Superior temporal gyrus (tissue), 1 donor: ENCODE results near the gene ZNF70.

Source experiments
- DNase-seq: peaks from one replicate; pipeline ENCODE4 v3.0.0-alpha.2; 2016; ENCODE audit errors: extremely low spot score

The ZNF70 gene

DNA sequence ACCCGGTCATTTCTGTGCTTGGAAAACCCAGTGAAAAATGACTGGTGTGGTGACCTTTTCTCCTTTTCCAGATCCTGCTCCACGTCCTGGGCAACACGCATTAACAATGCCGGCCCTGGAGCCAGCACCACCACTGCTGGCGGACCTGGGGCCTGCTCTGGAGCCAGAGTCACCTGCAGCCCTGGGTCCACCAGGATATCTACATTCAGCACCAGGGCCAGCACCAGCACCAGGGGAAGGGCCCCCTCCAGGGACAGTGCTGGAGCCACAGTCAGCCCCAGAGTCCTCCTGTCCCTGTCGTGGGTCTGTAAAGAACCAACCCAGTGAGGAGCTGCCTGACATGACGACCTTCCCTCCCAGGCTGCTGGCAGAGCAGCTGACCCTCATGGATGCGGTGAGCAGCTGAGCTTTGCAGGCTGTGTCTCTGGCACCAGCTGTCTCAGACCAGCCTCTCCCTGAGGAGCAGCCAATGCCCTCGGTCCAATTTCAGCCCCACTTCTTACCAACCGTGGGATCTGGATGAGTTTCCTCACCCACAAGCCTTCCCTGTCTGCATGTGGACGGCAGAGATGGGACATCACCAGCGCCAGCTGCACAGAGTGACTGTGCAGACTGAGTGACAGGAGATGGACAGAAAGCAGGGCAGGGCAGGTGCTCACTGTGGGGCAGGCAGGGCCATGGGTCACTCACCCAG lies 58.2 kb downstream of the ZNF70 start:
- no peak for DNase-seq

DNA sequence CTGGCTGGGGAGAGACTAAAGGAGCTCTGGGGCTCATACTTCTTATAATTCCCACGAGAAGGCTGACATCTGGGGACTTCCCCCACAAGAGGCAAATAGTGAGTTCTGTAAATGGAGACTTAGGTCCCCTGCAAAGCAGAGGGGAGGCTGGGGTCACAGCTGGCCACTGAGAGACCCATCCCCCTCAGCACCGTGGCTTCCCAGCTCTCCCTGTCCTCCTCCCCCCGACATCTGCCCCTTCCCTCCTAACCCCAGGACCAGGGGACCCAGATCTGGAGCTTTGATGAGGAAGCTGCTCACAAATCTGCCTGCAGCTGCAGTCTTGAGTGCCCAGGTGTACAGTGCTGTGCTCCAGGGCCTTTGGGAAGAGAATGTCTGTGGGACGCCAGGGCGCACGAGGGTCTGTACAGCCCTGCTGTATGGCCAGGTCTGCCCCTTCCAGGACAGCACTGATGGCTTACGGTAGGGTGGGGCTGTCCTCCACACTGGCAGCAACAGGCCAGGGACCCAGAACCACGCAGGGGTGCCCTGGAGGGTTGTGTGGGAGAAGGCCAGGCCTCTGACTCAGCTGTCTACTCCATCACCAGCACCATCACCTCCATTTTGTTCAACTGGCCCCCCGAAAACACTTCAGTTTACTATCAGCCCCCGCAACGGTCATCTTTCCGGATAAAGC lies 59.0 kb downstream of the ZNF70 start:
- DNase-seq = no peak

DNA sequence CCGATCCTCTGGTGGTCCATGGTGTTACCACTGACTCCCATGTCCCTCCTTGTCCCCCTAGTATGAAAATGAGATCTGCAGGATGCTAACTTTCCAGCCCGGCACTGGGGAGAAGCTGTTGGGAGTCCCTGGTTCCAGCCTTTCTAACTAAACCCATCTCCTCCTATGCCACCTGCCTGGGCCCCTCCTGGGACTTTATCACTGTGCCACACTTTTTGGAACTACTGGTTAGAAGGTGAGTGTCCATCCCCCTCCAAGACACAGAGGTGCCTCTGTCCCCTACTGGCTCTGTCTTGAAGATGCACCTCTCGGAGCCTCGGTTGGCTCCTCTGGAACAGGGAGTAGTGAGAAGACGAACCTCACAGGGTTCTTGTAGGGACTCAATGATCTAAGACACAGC lies 60.2 kb downstream of the ZNF70 start, which contains the start of gene RGL4:
Gene RGL4, plus strand, starts transcription at position 301 of the 400 bp plus-strand sequence. CDS start 1,018 bp downstream, outside the sequence.
- DNase-seq = no peak

DNA sequence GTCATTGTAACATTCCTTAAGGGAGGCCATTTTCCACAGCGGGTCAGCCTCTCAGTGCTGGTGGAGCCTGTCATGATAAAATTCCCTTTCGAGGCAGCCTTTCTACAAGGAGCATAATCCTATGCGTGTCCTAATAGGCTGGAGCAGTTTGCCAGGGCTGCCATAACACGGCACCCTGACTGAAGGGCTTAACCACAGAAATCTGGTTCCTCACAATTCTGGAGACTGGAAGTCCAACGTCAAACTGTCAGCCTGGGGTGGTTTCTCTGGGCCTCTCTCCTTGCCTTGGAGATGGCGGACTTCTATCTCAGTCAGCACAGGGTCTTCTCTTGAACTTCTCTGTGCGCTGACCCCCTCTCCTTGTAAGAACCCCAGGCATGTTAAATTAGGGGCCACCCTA lies 61.5 kb downstream of the ZNF70 start:
- DNase-seq = no peak
